ENCODE results near the gene SOCS2.

Gene SOCS2

GRCh38 chr12:93567174-93567573 is 5.3 kb upstream of the SOCS2 start:
- no peak for DNase-seq (ENCODE audit: low read depth in 2 of 2)

- no peak for DNase-seq (ENCODE audit: low read depth in 2 of 2)
Measured at GRCh38 chr12:93568091-93568490, 4.4 kb upstream of the SOCS2 start.

DNA sequence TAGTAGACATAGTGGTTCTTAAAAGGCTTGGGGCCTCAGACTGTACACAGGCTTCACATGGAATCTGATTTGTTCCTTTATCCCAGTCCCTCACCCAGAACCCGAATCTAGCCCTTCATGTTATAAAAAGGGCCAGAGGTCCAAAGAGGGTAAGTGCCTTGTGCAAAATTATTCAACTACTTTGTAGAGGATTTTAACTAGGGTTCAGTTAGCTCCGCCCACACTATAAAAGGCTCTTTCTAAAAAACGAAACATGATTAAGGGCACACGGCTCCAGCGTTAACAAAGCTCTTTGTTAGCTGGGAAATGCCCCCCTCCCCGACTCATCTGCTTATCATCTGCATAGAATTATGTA is 3.2 kb upstream of the SOCS2 start:
- no peak for DNase-seq (ENCODE audit: low read depth in 2 of 2)

DNA sequence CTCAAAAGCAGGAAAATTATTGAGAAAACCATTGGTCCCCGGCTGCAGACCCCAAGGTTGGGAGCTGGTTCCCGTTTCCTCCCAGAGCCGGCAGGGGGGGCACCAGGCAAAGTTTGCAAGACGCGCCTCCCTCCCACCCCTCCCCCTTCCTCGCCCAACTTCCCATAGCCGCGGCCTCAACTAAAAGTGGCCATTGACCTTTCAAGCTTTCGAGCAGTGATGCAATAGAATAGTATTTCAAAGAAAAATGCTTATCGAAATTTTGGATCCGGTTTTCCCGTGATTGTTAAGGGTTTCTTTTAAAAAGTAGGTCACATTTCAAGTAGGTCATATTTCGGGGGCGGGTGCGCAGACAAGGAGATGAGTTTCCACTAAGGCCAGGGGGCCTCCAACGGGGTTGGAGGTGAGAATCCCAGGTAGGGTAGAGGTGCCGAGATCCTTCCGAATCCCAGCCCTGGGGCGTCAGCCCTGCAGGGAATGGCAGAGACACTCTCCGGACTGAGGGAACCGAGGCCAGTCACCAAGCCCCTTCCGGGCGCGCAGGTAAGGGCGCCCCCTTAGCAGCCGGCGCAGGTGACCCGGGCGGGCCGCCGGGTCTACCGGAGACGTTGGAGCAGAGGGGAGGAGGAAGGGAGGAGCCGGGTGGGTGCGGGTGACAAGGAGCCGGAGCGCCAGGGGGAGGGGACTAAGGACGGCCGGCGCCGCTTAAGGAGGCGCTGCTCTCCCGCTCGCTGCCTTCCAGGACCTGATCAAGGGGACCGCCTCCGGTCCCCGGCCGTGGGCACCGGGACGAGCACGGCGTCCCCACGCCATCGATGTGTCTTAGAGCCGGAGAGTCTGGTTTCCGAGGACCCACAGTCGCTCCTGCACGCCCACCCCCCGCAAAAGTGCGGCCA is 2.6 kb upstream of the SOCS2 start:
- DNase-seq (ENCODE audit: low read depth in 2 of 2) = peak; percentile 51 to 63

GRCh38 chr12:93570552-93571364 is 1.7 kb upstream of the SOCS2 start:
- DNase-seq (ENCODE audit: low read depth in 2 of 2) = peak; percentile 86 to 88

GRCh38 chr12:93571365-93571924 is 1.0 kb upstream of the SOCS2 start:
- DNase-seq (ENCODE audit: low read depth in 2 of 2) = peak in 1 of 2 donors; percentile 43

GRCh38 chr12:93572712-93573551 is 457 bp downstream of the SOCS2 start:
- no peak for DNase-seq (ENCODE audit: low read depth in 2 of 2)

GRCh38 chr12:93573552-93574223 is 1.2 kb downstream of the SOCS2 start:
- DNase-seq (ENCODE audit: low read depth in 2 of 2) = no peak

- DNase-seq (ENCODE audit: low read depth in 2 of 2) = no peak
Measured at GRCh38 chr12:93577222-93577621, 4.7 kb downstream of the SOCS2 start.

- no peak for DNase-seq (ENCODE audit: low read depth in 2 of 2)
Measured at GRCh38 chr12:93578221-93578620, 5.7 kb downstream of the SOCS2 start.

DNA sequence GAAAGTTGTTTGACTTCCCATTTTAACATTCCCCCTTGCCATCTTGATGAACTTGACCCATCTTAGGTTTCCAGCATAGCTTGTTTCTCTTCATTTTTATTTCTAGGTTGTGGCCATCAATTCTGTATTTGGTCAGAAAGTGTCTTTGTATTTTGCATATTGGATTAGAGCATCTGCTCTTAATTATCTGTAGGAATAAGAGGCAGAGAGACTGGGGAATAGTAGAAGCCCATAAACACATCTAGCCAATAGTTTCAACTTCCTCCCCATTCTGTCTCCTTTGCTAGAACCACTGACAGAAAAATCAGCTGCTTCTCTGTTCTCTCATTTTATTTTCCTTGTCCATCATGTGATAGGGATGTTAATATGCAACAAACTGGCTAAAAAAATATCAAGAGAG is 8.2 kb downstream of the SOCS2 start:
- DNase-seq (ENCODE audit: low read depth in 2 of 2) = no peak

GRCh38 chr12:93581370-93581769 is 8.9 kb downstream of the SOCS2 start:
- no peak for DNase-seq (ENCODE audit: low read depth in 2 of 2)

- DNase-seq (ENCODE audit: low read depth in 2 of 2) = no peak
Measured at GRCh38 chr12:93582351-93582750, 9.9 kb downstream of the SOCS2 start.

DNA sequence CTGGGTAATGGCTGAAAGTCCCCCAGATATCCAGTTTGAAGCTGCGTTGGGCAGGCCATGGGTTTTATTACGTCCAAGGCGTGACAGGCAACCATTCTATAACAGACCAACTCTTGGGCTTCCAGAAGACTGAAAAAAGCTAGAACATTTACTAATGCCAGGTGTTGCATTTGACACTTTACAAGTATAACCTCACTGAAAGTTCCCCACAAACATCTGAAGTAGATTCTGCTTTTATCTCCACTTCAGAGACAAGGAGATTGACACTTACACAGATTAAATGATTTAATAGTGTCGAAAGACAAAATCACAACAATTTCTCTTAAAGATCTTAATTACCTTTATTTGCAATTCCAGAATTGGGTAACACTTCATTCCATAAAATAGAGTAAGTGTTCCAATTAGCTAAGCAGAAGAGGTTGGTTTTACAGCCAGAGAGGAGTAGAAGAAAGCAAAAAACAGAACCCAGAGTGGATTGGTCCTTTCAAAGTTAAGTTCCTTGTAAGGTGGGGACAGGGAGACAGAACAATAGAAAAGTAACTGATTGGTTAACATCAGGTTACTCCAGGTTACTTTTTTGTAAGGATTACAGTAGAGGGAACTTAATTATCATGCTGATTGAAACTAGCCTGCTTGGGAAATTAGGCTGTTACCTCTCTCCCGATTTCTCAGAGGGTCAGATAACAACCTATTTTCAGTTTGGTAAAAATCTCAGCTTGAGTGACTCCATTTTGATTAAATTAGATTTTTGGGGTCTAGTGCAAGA is 11.3 kb downstream of the SOCS2 start:
- no peak for DNase-seq (ENCODE audit: low read depth in 2 of 2)

DNA sequence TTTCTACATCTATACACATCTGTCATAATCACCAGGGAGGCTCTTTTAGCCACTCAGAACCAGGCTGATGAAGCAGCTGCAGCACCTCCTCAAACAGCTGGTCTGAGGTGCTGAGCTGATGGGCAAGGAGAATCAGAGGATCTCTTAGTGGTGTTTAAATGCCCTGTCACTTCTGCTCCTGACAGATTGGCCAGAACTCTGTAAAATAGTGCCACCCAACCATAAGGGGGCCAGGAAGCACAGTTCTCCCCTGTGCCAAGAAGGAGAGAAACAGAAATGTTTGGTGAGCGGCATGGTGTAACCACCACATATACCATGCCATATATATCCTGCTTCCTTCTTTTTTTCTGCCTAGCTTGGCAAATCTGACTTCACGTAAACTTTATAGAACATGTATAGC is 12.8 kb downstream of the SOCS2 start:
- no peak for DNase-seq (ENCODE audit: low read depth in 2 of 2)

DNA sequence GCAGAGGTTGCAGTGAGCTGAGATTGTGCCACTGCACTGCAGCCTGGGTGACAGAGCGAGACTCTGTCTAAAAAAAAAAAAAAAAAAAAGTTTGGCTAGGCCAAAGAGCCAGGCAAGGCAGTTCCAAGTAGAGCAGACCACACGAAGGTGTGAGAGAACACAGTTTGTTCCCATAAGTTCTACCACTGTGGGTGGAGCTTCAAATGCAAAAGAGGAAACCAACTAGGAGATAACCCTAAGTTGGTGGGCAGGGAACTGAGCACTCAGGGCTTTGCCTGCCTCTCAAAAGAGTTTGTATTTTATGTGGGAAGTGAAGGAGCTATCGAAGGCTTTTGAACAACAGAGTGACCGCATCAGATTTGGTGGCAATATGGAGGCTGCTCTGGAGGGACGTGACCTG is 15.1 kb downstream of the SOCS2 start:
- no peak for DNase-seq (ENCODE audit: low read depth in 2 of 2)

DNA sequence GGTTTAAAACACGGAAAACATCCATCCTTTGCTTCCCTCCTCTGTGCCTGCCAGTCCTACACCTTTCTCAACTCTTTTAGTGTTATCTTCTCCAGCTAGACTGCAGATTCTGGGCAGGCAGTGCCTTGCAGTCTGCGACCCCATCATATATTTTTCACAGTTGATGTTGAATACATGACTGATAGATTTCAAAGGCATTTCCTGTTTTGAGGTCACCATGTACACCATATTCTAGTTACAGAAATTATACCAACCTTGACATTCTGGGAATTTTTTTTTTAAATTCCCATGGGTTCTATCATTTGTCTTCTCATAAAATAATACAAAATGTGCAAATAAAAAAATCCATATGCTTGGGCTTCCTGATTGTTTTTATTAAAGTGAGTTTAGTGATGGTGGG is 16.6 kb downstream of the SOCS2 start:
- DNase-seq (ENCODE audit: low read depth in 2 of 2) = no peak

- DNase-seq (ENCODE audit: low read depth in 2 of 2) = no peak
Measured at GRCh38 chr12:93591137-93591868, 18.8 kb downstream of the SOCS2 start.

DNA sequence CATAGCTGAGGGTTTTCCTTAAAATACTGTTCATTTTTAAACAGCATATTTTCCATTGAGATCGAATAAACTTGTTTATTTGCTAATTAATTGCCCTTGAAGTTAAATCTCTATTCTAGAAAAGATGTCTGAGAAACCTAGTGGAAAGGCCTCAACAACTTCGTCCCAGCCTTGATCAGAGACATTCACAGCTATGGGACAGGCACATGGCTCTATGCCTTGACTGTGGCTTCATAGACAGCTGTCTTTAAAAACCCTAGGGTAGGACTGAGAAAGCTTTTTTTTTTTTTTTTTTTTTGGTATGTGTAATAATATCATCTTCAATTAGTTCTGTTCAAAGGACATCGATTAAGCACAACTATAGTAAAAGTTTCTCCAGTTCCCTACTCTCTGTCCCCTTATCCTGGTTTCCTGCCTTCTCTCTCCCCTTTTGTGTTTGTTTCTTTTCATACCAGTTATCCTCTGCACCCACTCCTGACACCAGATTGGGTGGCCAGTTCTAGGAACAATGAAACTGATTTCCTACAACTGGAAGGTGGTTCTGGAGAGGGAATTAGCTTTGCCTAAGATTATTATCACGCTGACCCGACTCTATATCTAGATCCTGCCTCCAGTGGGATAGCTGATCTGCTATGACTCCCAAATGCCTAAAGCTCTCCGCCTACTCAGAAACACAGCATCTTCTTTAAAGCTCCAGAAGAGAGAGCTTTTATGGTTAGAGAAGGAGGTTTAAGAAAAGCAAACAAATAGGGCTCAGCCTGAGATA is 20.3 kb downstream of the SOCS2 start:
- DNase-seq (ENCODE audit: low read depth in 2 of 2) = no peak

Measured in stimulated activated CD8-positive, alpha-beta memory T cell treated with anti-CD3 and anti-CD28 coated beads, Interleukin-15, amount 100 ng/mL, for 4 hours (primary cell).